ENCODE results near the gene DHRS13.
"Not testable (repeated sequence)": the region's sequence is repeated elsewhere in the genome, so short reads cannot be mapped to it uniquely, and the experiment has no call there.

Gene DHRS13

GRCh38 chr17:28903546-28903841 lies 615 bp upstream of the DHRS13 start:
- H3K27me3 ChIP-seq (ENCODE audit: insufficient read depth, low read length); H3K79me1 ChIP-seq (ENCODE audit: low read length); H2BK5ac ChIP-seq (ENCODE audit: low read depth, low read length, poor library complexity); H4K91ac ChIP-seq (ENCODE audit: low read depth, low read length); H3K18ac ChIP-seq (ENCODE audit: low read length); H3K14ac ChIP-seq (ENCODE audit: low read length); H2BK12ac ChIP-seq (ENCODE audit: low read length); H3K9ac ChIP-seq (ENCODE audit: low read length); H3K4me2 ChIP-seq (ENCODE audit: low read length); H2AFZ ChIP-seq (ENCODE audit: insufficient read depth, low read length, poor library complexity); H3K27ac ChIP-seq (ENCODE audit: low read depth, low read length); H3K79me2 ChIP-seq (ENCODE audit: control insufficient read depth, insufficient read depth, low read length, poor library complexity); H3K23ac ChIP-seq (ENCODE audit: low read length); DNase-seq; H3K4me3 ChIP-seq (ENCODE audit: low read depth, low read length); H2AK5ac ChIP-seq (ENCODE audit: low read length); H3K4ac ChIP-seq (ENCODE audit: low read depth, low read length); H3K9me3 ChIP-seq (ENCODE audit: insufficient read depth, low read depth, low read length); H4K8ac ChIP-seq (ENCODE audit: low read depth, low read length); H2BK120ac ChIP-seq (ENCODE audit: insufficient read depth, low read length, poor library complexity); H4K12ac ChIP-seq (ENCODE audit: low read depth, low read length): not testable (repeated sequence)
- no CpG with 5 or more reads among the region's 5 CpGs for WGBS (ENCODE audit: extremely low coverage, insufficient coverage, insufficient read length)
- Histone ChIP-seq H3K36me3 (ENCODE audit: control insufficient read depth in 1 of 2, insufficient read depth in 2 of 2, low read length in 2 of 2) (peaks cover 29 to 30% of the 10 kb centered on the region in 2 experiments), H3K4me1 (ENCODE audit: control insufficient read depth in 1 of 2, insufficient read depth in 2 of 2, low read length in 2 of 2) (peaks cover 9 to 11% of the 10 kb centered on the region in 2 experiments)

- H3K18ac ChIP-seq (ENCODE audit: low read length): peak overlapping the region; percentile 87
- H4K12ac ChIP-seq (ENCODE audit: low read depth, low read length): peak overlapping the region; percentile 76
- WGBS (ENCODE audit: extremely low coverage, insufficient coverage, insufficient read length): no CpG with 5 or more reads among the region's 62 CpGs
- peak in 1 of 2 donors; percentile 69 for DNase-seq
- H3K27me3 ChIP-seq (ENCODE audit: insufficient read depth, low read length): no peaks in the 10 kb centered on the region
- H3K4me2 ChIP-seq (ENCODE audit: low read length): peak overlapping the region; percentile 85
- H2BK5ac ChIP-seq (ENCODE audit: low read depth, low read length, poor library complexity): peak overlapping the region; percentile 74
- H3K27ac ChIP-seq (ENCODE audit: low read depth, low read length): peak overlapping the region; percentile 82
- peak overlapping the region; percentile 82 for H3K9ac ChIP-seq (ENCODE audit: low read length)
- peak overlapping the region; percentile 83 for H3K4me3 ChIP-seq (ENCODE audit: low read depth, low read length)
- H4K8ac ChIP-seq (ENCODE audit: low read depth, low read length): peak overlapping the region; percentile 77
- H3K36me3 ChIP-seq (ENCODE audit: control insufficient read depth in 1 of 2, insufficient read depth in 2 of 2, low read length in 2 of 2): peaks cover 16 to 24% of the 10 kb centered on the region in 2 experiments
- H3K14ac ChIP-seq (ENCODE audit: low read length): peak overlapping the region; percentile 80
- H3K79me1 ChIP-seq (ENCODE audit: low read length): peaks cover 10% of the 10 kb centered on the region
- H2AFZ ChIP-seq (ENCODE audit: insufficient read depth, low read length, poor library complexity): peak overlapping the region; percentile 77
- peaks cover 4% of the 10 kb centered on the region for H3K9me3 ChIP-seq (ENCODE audit: insufficient read depth, low read depth, low read length)
- H3K4ac ChIP-seq (ENCODE audit: low read depth, low read length): peak overlapping the region; percentile 60
- peaks cover 9 to 14% of the 10 kb centered on the region in 2 experiments for H3K4me1 ChIP-seq (ENCODE audit: control insufficient read depth in 1 of 2, insufficient read depth in 2 of 2, low read length in 2 of 2)
- H2AK5ac ChIP-seq (ENCODE audit: low read length): peak overlapping the region; percentile 61
- peak overlapping the region; percentile 82 for H4K91ac ChIP-seq (ENCODE audit: low read depth, low read length)
- H3K79me2 ChIP-seq (ENCODE audit: control insufficient read depth, insufficient read depth, low read length, poor library complexity): peaks cover 10% of the 10 kb centered on the region
- H3K23ac ChIP-seq (ENCODE audit: low read length): no peak overlapping the region
- peak overlapping the region; percentile 39 for H2BK12ac ChIP-seq (ENCODE audit: low read length)
- H2BK120ac ChIP-seq (ENCODE audit: insufficient read depth, low read length, poor library complexity): peak overlapping the region; percentile 73
Measured at GRCh38 chr17:28901866-28902818, 737 bp downstream of the DHRS13 start.

GRCh38 chr17:28900986-28901726 lies 1.7 kb downstream of the DHRS13 start:
- Histone ChIP-seq H3K4me3 (ENCODE audit: low read depth, low read length) (no peak overlapping the region), H3K4ac (ENCODE audit: low read depth, low read length) (no peak overlapping the region), H2AFZ (ENCODE audit: insufficient read depth, low read length, poor library complexity) (no peak overlapping the region), H3K14ac (ENCODE audit: low read length) (no peak overlapping the region), H3K4me1 (ENCODE audit: control insufficient read depth in 1 of 2, insufficient read depth in 2 of 2, low read length in 2 of 2) (peaks cover 13 to 18% of the 10 kb centered on the region in 2 experiments), H3K27me3 (ENCODE audit: insufficient read depth, low read length) (no peaks in the 10 kb centered on the region), H3K18ac (ENCODE audit: low read length) (peak overlapping the region; percentile 41), H2BK120ac (ENCODE audit: insufficient read depth, low read length, poor library complexity) (no peak overlapping the region), H3K79me1 (ENCODE audit: low read length) (peaks cover 13% of the 10 kb centered on the region), H3K79me2 (ENCODE audit: control insufficient read depth, insufficient read depth, low read length, poor library complexity) (peaks cover 14% of the 10 kb centered on the region), H2AK5ac (ENCODE audit: low read length) (no peak overlapping the region), H3K27ac (ENCODE audit: low read depth, low read length) (no peak overlapping the region), H3K4me2 (ENCODE audit: low read length) (no peak overlapping the region), H3K9ac (ENCODE audit: low read length) (no peak overlapping the region), H2BK12ac (ENCODE audit: low read length) (no peak overlapping the region), H3K9me3 (ENCODE audit: insufficient read depth, low read depth, low read length) (no peaks in the 10 kb centered on the region), H3K36me3 (ENCODE audit: control insufficient read depth in 1 of 2, insufficient read depth in 2 of 2, low read length in 2 of 2) (peaks cover 6 to 14% of the 10 kb centered on the region in 2 experiments), H4K8ac (ENCODE audit: low read depth, low read length) (no peak overlapping the region), H2BK5ac (ENCODE audit: low read depth, low read length, poor library complexity) (no peak overlapping the region), H3K23ac (ENCODE audit: low read length) (no peak overlapping the region), H4K91ac (ENCODE audit: low read depth, low read length) (no peak overlapping the region), H4K12ac (ENCODE audit: low read depth, low read length) (no peak overlapping the region)
- WGBS (ENCODE audit: extremely low coverage, insufficient coverage, insufficient read length): no CpG with 5 or more reads among the region's 24 CpGs
- DNase-seq: no peak

GRCh38 chr17:28899212-28899815 lies 3.6 kb downstream of the DHRS13 start:
- no peak overlapping the region for H3K23ac ChIP-seq (ENCODE audit: low read length)
- peaks cover 14% of the 10 kb centered on the region for H3K79me2 ChIP-seq (ENCODE audit: control insufficient read depth, insufficient read depth, low read length, poor library complexity)
- H3K9me3 ChIP-seq (ENCODE audit: insufficient read depth, low read depth, low read length): no peaks in the 10 kb centered on the region

More at GRCh38 chr17:28899212-28899815, 3.6 kb downstream of the DHRS13 start:
- H3K14ac ChIP-seq (ENCODE audit: low read length): no peak overlapping the region
- peaks cover 13% of the 10 kb centered on the region for H3K79me1 ChIP-seq (ENCODE audit: low read length)
- peaks cover 12 to 20% of the 10 kb centered on the region in 2 experiments for H3K4me1 ChIP-seq (ENCODE audit: control insufficient read depth in 1 of 2, insufficient read depth in 2 of 2, low read length in 2 of 2)
- H3K9ac ChIP-seq (ENCODE audit: low read length): no peak overlapping the region
- H3K4ac ChIP-seq (ENCODE audit: low read depth, low read length): no peak overlapping the region
- H2BK5ac ChIP-seq (ENCODE audit: low read depth, low read length, poor library complexity): no peak overlapping the region
- H4K8ac ChIP-seq (ENCODE audit: low read depth, low read length): no peak overlapping the region
- no peak overlapping the region for H4K12ac ChIP-seq (ENCODE audit: low read depth, low read length)
- H3K4me3 ChIP-seq (ENCODE audit: low read depth, low read length): no peak overlapping the region
- H3K4me2 ChIP-seq (ENCODE audit: low read length): no peak overlapping the region
- no peak overlapping the region for H2BK12ac ChIP-seq (ENCODE audit: low read length)
- H2BK120ac ChIP-seq (ENCODE audit: insufficient read depth, low read length, poor library complexity): no peak overlapping the region
- no CpG with 5 or more reads among the region's 5 CpGs for WGBS (ENCODE audit: extremely low coverage, insufficient coverage, insufficient read length)
- H4K91ac ChIP-seq (ENCODE audit: low read depth, low read length): no peak overlapping the region
- no peak overlapping the region for H2AFZ ChIP-seq (ENCODE audit: insufficient read depth, low read length, poor library complexity)
- no peak overlapping the region for H3K27ac ChIP-seq (ENCODE audit: low read depth, low read length)
- H3K18ac ChIP-seq (ENCODE audit: low read length): no peak overlapping the region
- no peak for DNase-seq
- no peak overlapping the region for H2AK5ac ChIP-seq (ENCODE audit: low read length)
- no peaks in the 10 kb centered on the region for H3K27me3 ChIP-seq (ENCODE audit: insufficient read depth, low read length)
- peaks cover 4 to 10% of the 10 kb centered on the region in 2 experiments for H3K36me3 ChIP-seq (ENCODE audit: control insufficient read depth in 1 of 2, insufficient read depth in 2 of 2, low read length in 2 of 2)
